ENCODE data around the gene TACR2.

GRCh38 chr10:69403066-69403465 is 13.7 kb downstream of the TACR2 start:
- TF ChIP-seq, protein P1, sequence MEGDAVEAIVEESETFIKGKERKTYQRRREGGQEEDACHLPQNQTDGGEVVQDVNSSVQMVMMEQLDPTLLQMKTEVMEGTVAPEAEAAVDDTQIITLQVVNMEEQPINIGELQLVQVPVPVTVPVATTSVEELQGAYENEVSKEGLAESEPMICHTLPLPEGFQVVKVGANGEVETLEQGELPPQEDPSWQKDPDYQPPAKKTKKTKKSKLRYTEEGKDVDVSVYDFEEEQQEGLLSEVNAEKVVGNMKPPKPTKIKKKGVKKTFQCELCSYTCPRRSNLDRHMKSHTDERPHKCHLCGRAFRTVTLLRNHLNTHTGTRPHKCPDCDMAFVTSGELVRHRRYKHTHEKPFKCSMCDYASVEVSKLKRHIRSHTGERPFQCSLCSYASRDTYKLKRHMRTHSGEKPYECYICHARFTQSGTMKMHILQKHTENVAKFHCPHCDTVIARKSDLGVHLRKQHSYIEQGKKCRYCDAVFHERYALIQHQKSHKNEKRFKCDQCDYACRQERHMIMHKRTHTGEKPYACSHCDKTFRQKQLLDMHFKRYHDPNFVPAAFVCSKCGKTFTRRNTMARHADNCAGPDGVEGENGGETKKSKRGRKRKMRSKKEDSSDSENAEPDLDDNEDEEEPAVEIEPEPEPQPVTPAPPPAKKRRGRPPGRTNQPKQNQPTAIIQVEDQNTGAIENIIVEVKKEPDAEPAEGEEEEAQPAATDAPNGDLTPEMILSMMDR (IDR thresholded peaks at IDR 0.05; ENCODE audit: borderline replicate concordance, extremely low read depth, low read length, poor library complexity, severe bottlenecking): no peak
- no peak for TF ChIP-seq EZH2 (IDR thresholded peaks at IDR 0.05; ENCODE audit: borderline replicate concordance, low read depth, low read length, severe bottlenecking)

All from DND-41 (cell line).